Esophagus squamous epithelium (tissue), 4 donors: ENCODE data around the gene ZNF532.

Experiments used
- CTCF ChIP-seq, 6 experiments: fragments of 450-650 bp in 4 of 6; fragments of 200-600 bp in 2 of 6; sonication (generic) in 2 of 6; IDR thresholded peaks; one replicate each; pipeline ENCODE4 v1.5.1; 2016 to 2019; ENCODE audit warnings: antibody characterized with exemption in 6 of 6, mild to moderate bottlenecking in 4 of 6, moderate library complexity in 4 of 6
- POLR2A ChIP-seq, 4 donors: fragments of 450-650 bp; IDR thresholded peaks; one replicate each; pipeline ENCODE4 v1.6.1; 2017; ENCODE audit warnings: antibody characterized with exemption in 4 of 4, mild to moderate bottlenecking in 4 of 4, moderate library complexity in 3 of 4

DNA sequence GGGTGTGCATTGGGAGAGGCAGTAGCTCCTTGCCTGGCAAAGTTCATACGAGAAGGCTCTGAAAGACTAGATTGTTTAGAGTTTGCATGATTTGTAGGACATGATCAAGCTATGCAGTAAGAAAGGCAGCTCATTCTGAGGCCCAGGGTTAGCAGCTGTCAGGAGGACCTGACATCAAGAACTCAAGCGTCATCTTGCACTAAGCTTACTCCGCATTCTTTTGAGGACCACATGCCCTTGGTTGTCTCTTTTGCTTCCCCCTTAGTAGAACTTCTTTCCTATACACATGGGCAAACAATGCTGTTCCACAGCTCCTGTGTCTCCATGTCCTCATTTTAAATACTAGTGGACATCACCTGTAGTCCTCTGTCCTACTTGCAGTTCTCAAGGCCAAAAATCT lies 14.0 kb downstream of the ZNF532 start:
- TF ChIP-seq CTCF (IDR thresholded peaks at IDR 0.05) (no peak), POLR2A (IDR thresholded peaks at IDR 0.05) (no peak)
